Ecto neural progenitor cell (in vitro differentiated cells): ENCODE measurements around the gene CHMP2A.

ENCODE experiments used
- DNase-seq: peaks from one replicate; pipeline ENCODE4 v3.0.0-alpha.2; 2018; ENCODE audit warnings: low spot score

Gene CHMP2A

DNA sequence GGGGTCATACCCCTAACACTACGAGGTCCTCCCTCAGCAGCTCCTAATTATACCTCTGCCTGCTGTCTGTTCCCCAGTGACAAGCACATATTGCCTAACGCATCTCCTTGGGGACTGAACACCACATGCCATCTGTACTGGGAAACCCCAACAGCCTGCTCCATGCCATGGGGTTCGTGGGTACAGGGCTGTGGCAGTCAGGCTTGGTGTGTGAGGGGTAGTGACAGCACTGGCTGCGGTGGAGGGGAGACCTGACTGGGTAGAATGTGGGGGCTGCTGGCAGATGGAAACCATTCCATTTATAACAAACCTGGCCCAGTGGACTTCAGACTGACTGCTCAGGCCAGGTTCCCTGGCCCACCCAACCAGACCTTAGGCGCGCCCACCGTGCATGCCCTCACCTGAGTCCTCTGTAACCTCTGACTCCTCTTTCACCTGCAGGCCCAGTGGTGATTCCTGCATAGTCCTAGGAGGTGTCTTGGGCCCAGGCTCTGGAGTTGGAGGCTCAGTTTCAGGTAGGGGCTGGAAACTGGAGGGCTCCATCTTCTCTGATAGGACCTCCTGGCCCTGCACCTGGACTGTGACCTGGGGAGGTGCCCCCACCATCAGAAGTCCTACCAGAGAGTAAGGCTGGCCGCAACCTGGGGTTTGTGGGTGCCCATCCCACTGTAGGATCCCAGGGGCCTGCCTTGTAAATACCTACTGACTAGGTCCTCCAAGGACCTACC is 15.2 kb upstream of the CHMP2A start:
- DNase-seq, result no peak

DNA sequence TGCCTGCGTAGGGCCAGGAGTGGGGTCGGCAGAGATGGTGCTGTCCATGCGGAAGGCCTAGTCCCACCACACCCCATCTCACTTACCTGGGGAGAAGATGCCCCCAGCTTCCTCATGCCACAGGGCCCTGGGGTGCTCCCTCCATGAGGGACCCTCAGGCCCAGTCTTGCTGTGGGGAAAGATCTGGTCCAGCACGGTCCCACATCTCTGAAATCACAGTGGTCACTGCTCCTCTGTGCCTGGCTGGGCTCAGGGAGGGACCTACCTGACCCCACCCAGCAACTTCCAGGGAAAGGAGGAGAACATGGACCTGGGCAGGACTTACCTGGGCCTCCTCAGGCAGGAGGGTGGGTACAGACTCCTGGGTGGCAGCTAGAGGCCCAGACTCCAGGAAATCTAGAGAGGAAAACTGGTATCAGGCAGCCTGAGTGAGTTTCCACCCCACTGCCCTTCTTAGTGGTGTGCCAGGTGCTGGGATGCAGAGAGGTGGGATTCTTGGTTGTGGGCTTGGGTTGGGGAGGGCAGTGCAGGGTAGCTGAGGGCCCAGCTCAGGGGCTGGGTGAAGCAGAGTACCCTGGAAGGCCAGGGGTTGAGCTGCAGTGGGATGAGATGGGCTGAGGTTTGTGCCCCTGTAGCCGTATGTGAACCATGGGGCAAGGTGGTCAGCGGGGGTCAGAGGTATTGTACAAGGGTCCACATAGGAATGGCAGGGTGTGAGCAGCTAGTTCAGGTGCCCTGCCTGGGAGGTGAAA is 14.5 kb upstream of the CHMP2A start:
- DNase-seq, result no peak

DNA sequence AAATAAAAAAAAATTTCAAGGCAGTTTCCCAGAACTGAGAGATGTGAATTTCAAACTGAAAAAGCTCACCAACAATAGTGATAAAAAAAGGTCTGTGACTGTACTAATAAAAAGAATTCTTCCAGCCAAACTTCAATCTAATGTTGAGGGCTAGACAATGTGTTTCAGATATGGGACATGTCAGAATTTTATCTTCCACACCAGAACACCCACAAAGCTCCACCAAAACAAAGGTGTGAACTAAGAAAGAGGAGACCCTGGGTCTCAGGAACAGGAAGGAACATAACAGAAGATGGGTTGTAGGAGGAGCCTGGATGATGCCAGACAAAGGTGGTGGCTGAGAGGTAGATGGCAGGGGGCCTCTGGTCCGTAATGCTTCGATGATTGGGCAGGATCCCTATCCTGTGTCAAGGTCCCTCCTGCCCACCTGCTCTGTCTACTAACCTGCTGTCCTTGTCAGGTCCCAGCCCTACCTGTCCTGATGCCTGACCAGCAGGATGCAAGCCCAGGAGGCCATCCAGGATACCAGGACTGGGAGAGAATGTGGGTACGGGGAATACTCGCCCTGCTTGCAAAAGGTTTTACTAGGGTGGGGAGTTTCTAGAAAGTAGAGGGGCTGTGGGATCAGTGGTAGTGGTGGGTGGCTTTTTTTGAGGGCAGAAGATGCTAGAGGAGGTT is 13.7 kb upstream of the CHMP2A start:
- no peak for DNase-seq

DNA sequence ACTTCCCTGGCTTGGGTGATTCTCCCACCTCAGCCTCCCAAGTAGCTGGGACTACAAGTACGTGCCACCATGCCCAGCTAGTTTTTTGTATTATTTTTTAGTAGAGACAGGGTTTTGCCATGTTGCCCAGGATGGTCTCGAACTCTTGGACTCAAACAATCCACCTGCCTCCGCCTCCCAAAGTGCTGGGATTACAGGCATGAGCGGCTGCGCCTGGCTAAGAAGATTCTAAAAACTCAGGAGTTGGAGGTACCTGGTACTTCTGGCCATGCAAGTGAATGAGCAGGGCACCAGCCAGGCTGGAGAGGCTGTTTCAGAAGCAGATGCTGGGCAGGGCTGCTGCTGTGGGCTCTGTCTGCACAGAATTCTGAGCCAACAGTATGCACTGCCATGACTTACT is 12.1 kb upstream of the CHMP2A start:
- DNase-seq, result no peak

GRCh38 chr19:58563823-58564222 is 8.9 kb upstream of the CHMP2A start:
- DNase-seq, result no peak

DNA sequence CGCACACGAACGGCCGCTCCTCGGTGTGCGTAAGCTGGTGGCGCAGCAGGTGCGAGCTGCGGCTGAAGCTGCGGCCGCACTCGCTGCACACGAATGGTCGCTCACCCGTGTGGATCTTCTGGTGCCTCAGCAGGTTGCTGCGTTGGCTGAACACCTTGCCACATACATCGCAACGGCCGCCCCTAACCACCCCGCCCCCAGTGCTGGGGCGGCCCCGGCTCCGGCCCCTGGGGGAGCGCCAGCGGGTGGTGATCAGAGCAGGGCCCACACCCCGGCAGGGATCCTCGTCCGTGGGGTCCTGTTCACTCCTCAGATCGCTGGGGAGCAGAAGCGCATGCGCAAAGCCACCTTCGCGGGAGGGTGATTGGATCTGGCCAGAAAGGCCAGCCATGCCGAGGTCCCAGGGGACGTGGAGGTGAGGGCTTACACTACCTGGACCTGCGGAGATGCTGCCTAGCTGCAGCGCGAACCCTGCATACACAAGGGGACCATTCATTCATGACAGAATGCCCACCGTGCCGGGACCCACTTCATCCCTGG is 8.2 kb upstream of the CHMP2A start:
- DNase-seq, result no peak

GRCh38 chr19:58562122-58563033 is 7.5 kb upstream of the CHMP2A start:
- no peak for DNase-seq

- DNase-seq, result no peak
These were observed 6.6 kb upstream of the CHMP2A start for GRCh38 chr19:58561373-58562121.

GRCh38 chr19:58560921-58561320 is 6.0 kb upstream of the CHMP2A start:
- DNase-seq, result no peak

- DNase-seq, result no peak
These were observed 5.3 kb upstream of the CHMP2A start for GRCh38 chr19:58560007-58560887.

DNA sequence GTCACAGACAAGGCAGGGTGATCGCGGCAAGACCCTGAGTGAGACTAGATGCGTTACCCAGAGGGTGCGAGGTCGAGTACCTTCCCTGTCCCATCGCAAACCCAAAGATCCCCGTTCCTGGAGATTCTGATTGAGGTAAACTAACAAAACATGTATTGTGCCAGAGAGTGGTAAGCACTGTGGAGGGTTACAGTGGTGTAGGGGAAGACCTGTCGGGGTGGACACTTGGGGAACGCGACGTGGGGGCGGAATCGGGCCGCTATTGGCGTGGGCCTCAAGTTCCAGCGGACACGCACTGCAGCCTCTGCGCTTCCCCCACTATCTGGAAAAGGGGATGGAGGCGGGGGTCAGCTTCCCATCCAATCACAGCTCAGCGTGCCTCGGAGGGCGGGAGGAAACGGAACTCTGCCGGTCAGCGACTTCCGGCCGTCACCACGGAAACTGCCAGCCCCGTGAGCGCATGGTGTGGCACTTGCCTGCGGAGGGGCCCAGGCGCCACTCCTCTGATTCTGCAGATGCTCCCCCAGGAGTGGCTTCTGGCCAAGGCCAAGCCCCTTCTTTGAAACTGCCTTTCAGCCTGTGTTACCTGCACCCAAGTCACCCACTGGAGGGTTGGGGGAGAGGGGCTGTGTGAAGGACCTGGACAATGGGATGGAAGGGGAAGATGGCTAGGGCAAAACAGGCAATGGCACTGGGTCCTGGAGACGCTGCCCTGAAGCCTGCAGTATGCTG is 4.5 kb upstream of the CHMP2A start:
- DNase-seq, result peak; percentile 94

- peak; percentile 100 for DNase-seq
These were observed 3.8 kb upstream of the CHMP2A start for GRCh38 chr19:58558623-58559274.

GRCh38 chr19:58558066-58558622 is 3.2 kb upstream of the CHMP2A start, which contains the start of gene UBE2M:
Gene UBE2M (minus strand): TSS chr19:58558611. CDS start chr19:58558381, 230 bp downstream.
- DNase-seq, result peak; percentile 83

DNA sequence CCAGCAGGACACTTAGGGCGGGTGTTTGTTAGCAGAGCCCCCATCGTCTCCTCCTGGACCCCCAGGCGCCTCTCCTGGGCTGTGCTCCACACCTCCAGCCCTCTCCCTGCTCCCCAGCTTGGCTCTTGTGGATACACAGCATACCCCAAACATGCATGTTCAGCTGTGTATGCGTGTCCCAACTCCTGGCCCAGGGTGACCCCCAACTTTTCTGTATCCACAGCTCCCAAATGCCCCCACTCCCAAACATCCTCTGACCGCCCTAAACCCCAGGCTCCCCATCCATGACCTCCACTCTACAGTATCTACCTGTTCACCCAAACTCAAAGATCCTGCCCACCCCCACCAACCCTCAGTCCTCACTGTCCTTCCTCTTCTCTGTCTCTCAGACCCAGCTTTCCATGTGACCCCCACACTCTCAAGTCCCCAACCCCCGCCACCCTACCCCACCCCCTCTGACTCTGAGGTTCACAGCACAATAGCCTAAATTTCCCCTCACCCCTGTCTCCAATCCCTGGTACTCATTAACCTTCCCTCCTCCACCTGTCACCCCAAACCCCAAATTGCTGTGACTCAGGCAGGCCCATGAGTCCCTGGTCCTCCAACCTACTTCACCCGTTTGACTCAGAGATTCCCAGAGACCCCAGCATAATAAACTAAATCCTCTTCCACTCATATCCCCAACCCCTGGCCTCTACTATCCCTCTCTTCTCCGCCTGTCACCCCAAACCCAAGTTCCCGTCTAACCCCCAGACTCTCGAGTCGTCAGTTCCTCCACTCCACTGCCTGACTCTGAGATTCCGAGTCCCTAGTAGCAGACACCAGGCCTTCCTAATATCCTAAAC is 2.5 kb upstream of the CHMP2A start:
- DNase-seq, result no peak

GRCh38 chr19:58556622-58557220 is 1.8 kb upstream of the CHMP2A start:
- DNase-seq, result no peak

DNA sequence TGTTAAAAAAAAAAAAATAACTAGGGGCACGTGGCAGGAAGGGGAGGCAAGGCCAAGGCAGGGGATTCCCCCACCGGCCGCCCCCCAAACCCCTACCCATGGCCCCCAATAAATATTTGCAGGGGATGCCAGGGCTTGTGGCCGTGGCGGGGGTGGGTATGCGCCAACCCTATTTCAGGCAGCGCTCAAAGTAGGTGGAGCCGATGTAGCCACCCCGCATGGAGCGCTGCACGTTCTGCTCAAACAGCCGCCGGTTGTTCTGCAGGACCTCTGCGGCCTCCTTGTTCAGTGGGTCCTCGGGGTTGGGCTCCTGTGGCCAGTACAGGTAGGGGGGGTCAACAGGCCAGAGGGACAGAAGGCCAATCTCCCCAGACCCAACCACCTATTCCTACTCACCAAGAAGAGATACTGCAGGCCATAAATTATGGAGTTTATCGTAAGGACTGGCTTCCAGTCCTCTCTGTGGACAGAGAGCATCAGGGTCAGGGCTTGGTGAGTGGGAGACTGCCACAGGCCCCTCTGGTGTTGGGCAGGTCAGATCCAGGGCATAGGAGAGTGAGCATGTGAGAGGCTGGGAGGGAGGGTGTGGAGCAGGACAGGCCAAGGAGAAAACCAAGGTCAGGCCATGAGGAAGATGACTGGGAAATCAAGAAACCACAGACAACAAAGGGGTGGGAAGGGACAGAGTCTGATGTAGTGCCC is 1.2 kb upstream of the CHMP2A start:
- no peak for DNase-seq
